HL-60/S4 (cell line): ENCODE results near the gene SLC16A12.
"Not testable (repeated sequence)": the region's sequence is repeated elsewhere in the genome, so short reads cannot be mapped to it uniquely, and the experiment has no call there.

ENCODE experiments used
- in situ Hi-C: fragments of 300-500 bp; cut with MboI; formaldehyde crosslinking; loops from 2 replicates; pipeline ENCODE4 v1.14.3; 2022; ENCODE audit warnings: low sequenced_read_pairs

SLC16A12 gene

GRCh38 chr10:89398003-89398749, 137.2 kb downstream of the SLC16A12 start:
- in situ Hi-C loops = no loop called here

DNA sequence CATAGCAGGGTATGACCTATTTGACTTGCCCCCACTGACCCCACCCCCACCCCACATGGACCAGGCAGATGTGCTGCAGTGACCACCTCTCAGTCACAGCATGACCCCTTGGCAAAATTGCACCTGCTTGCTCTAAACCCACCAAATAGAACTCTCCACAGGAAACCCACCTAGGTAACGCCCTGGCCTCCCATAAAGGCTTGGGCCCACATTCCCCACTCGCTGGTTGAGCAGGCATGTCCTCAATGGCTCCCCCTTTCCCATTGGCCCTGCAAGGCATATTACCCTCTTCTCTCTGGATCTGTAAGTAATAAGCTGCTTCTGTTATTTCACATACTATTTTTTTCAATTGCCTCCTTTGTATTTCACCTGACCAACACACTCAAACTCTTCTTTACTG, 140.3 kb downstream of the SLC16A12 start:
- in situ Hi-C loops = no loop called here

DNA sequence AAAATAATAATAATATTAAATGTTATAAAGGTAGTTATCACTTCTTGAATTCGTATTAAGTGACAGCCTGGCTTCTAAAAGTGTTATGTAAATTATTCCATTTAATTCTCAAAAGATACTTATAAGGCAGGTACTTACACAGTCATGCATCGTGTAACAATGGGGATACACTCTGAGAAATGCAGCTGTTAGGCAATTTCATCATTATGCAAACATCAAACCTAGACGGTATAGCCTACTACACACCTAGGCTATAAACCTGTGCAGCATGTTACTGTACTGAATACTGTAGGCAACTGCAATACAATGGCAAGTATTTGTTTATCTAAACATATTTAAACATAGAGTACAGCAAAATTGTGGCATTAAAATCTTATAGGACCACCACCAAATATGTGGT, 141.5 kb downstream of the SLC16A12 start:
- in situ Hi-C loops = no loop called here

GRCh38 chr10:89392974-89393373, 142.4 kb downstream of the SLC16A12 start:
- in situ Hi-C loops = no loop called here

DNA sequence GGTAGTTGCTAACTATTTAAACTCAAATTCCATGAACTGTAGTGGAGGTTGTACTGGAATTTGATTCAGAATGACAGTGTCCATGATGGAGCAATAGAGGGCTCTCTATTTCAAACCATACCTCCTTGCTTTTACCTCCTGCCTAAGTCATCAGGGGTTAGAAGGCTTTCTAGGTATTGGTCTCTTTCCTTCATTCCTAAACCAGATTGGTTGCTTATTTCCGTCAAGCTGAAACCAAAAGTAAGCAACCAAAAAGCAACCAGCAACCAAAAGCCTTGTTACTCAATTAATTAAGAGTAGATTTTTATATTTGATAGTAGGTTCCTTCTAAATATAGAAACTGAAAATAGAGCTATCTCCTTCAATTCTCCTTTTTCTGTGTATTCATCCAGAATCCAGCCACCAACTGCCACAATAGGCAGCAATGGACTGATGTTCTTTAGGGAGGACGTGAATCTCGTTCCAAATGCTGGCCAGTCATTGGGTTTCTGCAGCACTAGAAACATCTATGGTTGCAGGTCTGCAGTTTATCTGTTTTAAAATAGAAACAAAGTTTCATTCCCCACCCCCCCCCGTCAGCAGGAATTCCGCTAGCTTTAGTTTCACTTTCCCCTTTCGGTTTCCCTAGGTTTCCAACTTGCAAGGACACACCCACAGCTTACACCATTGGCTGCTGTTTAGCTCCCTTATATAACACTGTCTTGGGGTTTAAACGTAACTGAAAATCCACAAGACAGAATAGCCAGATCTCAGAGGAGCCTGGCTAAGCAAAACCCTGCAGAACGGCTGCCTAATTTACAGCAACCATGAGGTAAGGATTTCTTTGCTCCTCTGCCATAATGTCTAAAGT, 143.3 kb downstream of the SLC16A12 start, which contains the start of gene IFIT1:
Gene IFIT1 (plus strand): TSS at position 717 of the 850 bp plus-strand sequence. CDS start 90 bp downstream, at position 807.
- in situ Hi-C loops = no loop called here

DNA sequence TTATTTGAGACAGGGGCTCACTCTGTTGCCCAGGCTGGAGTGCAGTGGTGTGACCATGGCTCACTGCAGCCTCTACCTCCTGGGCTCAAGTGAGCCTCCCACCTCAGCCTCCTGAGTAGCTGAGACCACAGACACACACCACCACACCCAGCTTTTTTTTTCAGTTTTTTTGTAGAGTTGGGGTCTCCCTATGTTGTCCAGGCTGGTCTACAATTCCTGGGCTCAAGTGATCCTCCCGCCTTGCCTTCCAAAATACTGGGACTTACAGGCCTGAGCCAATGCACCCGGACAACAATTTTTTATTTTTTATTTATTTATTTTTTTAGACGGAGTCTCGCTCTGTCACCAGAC, 144.2 kb downstream of the SLC16A12 start:
- in situ Hi-C loops = not testable (repeated sequence)

- in situ Hi-C loops = no loop called here
Observed at GRCh38 chr10:89390476-89391225, 144.7 kb downstream of the SLC16A12 start.

DNA sequence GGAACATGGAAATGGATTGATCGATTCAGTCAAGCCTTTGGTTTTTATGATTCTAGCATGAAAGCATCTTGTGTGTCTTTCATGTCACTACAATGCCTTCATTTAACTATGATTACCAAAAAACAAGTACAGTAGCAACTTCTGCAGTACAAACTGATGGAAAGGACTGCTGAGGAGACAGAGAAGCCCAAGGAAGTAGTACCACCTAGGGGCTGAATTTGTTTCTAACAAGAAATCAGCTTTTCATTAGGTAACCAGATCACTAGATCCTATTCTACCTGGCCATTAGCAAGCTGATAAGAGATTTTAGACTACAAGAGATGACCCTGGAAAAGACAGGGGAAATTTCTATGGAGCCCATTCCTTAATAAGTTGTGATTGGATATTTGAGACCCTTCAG, 146.1 kb downstream of the SLC16A12 start:
- in situ Hi-C loops = no loop called here

- in situ Hi-C loops = no loop called here
Observed at GRCh38 chr10:89388806-89389205, 146.6 kb downstream of the SLC16A12 start.

DNA sequence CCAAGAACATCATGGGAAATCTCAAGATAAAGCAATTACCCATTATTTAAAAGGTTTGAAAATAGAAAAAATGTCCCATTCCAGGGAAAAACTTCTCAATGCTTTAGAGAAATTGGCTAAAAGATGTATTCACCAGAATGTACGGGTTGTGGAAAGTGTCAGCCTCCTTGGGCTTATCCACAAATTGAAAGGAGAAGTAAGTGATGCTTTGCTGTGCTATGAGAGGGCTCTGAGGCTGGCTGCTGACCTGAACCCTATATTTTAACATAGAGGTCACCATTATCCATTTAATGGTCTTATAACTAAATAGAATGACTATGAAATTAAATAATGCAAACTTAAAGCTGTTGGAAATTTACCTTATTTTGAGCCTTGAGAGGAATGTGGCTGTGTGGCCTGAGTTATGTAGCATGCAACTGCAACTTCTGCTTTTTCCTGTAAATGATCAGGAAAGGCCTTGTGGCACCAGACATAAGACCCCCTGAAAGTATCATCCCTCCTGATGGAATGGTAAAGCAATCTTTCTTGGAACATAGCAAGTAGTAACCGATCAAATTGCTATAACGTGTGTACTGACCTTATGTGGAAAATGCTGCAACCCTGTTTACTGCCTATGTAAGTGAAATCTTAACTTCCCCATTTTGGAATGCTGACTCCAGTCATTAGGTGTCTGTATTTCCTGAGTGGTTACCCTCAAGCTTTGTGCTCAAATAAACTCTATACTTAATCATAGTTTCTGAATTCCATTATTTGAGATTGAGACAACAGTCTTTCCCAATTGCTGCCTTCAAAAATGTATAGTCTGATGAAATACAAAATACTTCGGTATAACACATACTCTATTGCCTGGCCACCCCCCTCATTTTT, 150.7 kb downstream of the SLC16A12 start:
- in situ Hi-C loops = no loop called here

GRCh38 chr10:89382757-89383156, 152.6 kb downstream of the SLC16A12 start:
- in situ Hi-C loops = no loop called here
